Measurements from ENCODE around the gene KCNMA1.

Gene KCNMA1

GRCh38 chr10:77518241-77518909 is 119.2 kb downstream of the KCNMA1 start:
- in situ Hi-C loops (cut with HindIII; ENCODE audit: low sequenced_read_pairs): no loop called here

DNA sequence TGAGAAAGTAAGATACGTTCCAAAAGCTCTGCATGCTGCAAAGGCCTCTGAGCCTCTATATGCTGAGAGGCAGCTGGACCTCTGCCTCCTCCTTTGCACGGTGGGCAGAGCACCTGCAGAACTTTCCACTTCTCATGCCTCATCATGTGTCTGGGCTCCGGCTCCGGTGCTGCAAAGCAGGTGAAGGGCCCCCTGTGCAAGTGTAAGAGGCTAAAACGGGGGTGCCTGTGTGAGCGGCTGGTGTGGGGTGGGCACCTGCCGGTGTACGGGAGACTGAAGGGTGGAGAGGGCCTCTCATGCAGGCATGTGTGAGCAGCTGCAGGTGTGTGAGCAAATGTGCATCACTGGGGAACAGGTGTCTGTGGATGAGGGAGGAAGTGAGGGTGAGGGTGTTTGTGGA is 121.0 kb downstream of the KCNMA1 start:
- in situ Hi-C loops (cut with HindIII; ENCODE audit: low sequenced_read_pairs): no loop called here

- in situ Hi-C loops (cut with HindIII; ENCODE audit: low sequenced_read_pairs): no loop called here
These were observed 122.7 kb downstream of the KCNMA1 start for GRCh38 chr10:77514870-77515269.

DNA sequence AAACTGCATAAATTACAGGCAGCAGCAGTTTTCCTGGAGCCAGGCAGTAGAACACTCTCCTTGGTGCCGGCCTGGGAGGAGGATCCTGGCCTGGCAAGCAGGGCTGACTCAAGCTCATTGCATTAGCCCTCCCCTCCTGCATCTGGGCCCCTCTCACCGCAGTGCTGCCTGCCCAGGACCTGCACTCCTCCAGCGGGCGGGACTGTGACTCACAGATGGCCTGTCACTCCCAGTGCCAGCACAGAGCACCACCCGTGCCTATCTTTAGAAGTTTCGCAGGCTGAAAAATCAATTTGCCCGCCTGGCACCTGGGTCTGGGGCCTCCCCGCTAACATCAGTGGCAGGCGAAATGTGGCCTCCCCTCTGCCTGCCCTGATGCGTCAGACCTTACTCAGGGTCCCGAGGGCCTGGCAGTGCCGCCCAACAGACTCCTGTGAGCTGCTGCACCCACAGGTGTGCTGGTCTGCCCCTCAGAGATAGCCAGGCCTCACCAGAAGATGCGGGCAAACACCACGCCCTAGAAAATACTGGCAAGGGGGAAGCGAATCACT is 123.8 kb downstream of the KCNMA1 start:
- in situ Hi-C loops (cut with HindIII; ENCODE audit: low sequenced_read_pairs): no loop called here

- in situ Hi-C loops (cut with HindIII; ENCODE audit: low sequenced_read_pairs): no loop called here
These were observed 124.4 kb downstream of the KCNMA1 start for GRCh38 chr10:77513220-77513619.

DNA sequence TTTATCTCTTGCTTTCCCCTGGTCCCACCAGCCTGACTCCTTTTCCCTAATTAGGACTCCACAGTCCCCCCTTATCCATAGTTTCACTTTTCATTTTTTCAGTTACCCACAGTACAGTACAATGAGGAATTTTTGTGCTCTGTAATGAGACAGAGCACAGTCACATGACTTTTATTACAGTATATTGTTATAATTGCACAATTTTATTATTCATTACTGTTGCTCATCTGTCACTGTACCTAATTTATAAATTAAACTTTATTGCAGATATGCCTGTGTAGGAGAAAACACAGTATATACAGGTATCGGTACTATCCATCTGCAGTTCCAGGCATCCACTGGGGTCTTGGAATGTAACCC is 125.4 kb downstream of the KCNMA1 start:
- in situ Hi-C loops (cut with HindIII; ENCODE audit: low sequenced_read_pairs): no loop called here

DNA sequence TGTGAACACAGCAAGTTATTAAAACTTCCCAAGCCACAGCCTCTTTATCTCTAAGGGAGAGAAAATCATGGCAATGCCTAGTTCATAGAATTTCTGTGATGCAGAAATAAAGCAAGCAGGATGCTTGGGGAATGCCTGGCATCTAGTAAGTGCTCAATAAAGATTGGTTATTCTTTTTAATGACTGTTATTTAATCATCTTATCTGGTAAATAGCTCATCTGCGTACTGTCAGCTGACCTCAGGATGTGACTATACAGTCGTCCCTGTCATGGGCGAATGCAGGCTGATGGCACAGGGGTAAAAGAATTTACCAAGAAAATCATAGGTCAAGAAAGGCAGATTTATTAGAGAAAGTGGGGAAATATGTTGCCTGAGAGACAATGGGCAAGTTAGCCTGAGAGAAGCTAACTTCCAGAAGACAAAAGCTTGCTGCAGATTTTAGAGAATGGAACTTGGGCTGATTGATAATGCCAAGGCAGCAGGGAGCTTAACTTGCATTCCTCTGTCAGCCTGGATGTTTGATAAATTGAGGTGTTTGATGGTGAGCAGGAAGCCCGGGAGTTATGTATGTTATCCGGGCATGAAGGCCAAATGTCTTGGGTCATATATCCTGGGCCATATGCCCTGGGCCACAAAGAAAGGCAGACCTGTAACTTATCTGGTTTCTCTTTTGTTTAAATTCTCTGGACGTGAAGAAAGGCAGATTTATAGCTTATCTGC is 126.0 kb downstream of the KCNMA1 start:
- in situ Hi-C loops (cut with HindIII; ENCODE audit: low sequenced_read_pairs): no loop called here

- in situ Hi-C loops (cut with HindIII; ENCODE audit: low sequenced_read_pairs): no loop called here
These were observed 126.9 kb downstream of the KCNMA1 start for GRCh38 chr10:77510695-77511094.

- in situ Hi-C loops (cut with HindIII; ENCODE audit: low sequenced_read_pairs): no loop called here
These were observed 127.3 kb downstream of the KCNMA1 start for GRCh38 chr10:77510294-77510693.

DNA sequence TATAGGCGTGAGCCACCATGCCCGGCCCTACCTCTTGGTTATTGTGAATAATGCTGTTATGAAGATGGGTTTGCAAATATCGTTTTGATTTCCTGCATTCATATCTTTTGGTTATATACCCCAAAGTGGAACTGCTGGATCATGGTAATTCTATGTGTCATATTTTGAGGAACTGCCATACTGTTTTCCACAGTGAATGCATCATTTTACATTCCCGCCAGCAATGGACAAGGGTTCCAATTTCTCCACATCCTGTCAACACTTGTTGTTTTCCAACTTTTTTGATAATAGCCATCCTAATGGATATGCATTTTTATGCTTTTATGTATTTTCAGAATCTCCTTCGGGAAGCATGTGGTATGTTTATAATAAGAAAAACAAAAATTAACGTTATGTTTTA is 128.2 kb downstream of the KCNMA1 start:
- in situ Hi-C loops (cut with HindIII; ENCODE audit: low sequenced_read_pairs): no loop called here

DNA sequence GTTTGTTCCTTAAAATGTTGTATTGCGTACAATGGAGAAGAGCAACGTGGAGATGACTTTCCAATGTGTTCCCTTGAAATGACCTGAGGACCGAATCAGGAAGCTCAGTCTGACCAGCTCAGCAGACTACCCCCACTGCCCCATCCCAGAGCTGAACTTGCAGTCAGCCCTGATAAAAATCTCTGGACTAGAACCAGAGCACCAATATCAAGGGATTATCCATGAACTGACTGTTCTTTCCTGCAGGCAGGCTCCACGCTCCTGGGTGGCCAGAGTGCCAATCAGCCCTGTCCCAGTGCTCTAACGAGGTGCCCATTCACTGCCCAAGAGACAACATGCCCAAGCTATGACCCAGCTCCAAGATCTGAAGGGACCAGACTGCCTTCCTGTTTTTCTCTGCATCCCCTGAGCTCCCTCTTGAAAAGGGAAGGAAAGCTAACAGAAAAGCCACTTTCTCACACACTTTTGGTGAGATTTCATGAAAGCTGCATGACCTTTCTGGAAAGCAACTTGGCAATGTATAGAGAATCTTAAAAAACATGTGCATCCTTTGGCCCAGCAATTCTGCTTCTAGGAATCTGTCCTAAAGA is 130.2 kb downstream of the KCNMA1 start:
- in situ Hi-C loops (cut with HindIII; ENCODE audit: low sequenced_read_pairs): no loop called here

- in situ Hi-C loops (cut with HindIII; ENCODE audit: low sequenced_read_pairs): no loop called here
These were observed 130.9 kb downstream of the KCNMA1 start for GRCh38 chr10:77506517-77507200.

- in situ Hi-C loops (cut with HindIII; ENCODE audit: low sequenced_read_pairs): no loop called here
These were observed 131.9 kb downstream of the KCNMA1 start for GRCh38 chr10:77505431-77506334.

- in situ Hi-C loops (cut with HindIII; ENCODE audit: low sequenced_read_pairs): no loop called here
These were observed 132.7 kb downstream of the KCNMA1 start for GRCh38 chr10:77504873-77505257.

DNA sequence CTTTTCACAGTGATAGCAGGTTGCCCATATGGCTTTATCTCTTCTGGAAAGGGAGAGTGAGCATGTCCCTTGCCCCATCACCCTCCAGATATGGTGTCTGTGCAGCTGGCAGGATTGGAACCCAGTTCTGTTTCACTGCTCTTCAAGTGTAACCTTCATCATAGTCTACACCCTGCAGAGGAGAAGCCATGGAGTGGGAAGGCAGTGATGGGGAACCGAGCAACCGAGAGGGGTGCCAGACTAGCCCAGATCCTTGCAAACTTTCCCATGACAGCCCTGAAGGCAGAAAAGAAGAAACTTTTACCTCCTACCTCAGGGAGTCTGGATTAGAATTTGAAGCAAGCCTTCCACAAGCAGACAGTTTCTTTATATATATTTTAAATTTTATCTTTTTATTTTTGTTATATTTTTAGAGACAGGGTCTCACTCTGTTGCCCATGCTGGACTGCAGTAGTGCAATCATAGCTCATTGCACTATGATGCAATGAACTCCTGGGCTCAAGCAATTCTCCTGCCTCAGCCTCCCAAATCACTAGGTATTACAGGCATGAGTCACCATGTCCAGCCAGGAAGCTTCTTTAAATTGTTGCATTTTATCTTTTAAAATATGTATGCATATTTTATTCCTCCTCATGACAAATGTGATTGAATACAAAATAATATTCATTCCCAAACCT is 133.3 kb downstream of the KCNMA1 start:
- in situ Hi-C loops (cut with HindIII; ENCODE audit: low sequenced_read_pairs): no loop called here

DNA sequence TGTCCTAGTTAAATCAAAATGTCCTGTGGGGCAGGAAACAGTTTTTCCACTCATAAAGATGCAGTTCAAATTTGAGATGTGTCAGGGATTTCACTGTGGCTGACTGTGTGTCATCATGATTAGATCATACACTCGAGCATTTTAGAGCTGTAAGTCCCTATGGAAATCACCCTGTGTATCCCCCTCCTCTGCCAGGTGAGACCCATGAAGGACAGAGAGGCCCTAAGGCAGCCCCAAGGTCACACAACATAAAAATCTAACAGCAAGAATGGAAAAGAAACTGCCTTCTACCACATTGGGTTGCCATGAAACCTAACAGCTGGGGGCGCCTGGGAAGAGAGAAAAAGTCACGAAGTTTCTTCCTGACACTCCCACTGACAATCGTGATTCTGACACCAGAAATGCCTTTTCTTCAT is 135.8 kb downstream of the KCNMA1 start:
- in situ Hi-C loops (cut with HindIII; ENCODE audit: low sequenced_read_pairs): no loop called here

DNA sequence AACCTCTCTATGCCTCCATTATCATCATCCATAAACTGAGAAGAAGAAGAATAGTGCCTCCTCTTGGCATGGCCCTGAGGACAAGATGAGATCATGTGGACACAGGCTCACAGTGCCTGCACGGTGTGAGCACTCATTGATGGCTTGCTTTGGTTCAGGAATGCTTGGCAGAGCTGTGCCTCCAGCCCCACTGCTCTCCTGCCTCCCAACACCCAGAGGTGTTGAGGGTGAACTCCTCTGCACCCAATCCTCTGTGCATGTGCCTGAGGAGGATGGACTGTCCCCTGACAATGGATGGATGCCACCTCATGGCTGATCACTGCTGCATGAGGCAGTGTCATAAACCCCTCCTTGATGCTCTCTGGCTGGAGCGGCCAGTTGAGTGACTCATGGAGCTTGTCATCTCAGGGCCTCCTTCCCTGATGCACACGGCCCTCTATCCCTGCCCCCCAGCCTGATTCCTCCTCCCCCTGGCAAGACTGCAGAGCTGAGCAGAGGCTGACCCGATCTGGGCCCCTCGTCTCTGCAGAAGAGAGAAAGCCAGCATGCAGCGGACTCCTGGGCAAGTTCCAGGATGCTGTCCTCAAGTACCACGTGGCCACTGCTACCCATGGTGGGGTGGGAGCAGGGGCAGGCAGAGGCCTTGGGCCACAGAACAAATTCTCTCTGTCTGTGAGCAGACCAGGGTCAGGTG is 136.3 kb downstream of the KCNMA1 start:
- in situ Hi-C loops (cut with HindIII; ENCODE audit: low sequenced_read_pairs): no loop called here

GRCh38 chr10:77500754-77501151 is 136.9 kb downstream of the KCNMA1 start:
- in situ Hi-C loops (cut with HindIII; ENCODE audit: low sequenced_read_pairs): no loop called here

DNA sequence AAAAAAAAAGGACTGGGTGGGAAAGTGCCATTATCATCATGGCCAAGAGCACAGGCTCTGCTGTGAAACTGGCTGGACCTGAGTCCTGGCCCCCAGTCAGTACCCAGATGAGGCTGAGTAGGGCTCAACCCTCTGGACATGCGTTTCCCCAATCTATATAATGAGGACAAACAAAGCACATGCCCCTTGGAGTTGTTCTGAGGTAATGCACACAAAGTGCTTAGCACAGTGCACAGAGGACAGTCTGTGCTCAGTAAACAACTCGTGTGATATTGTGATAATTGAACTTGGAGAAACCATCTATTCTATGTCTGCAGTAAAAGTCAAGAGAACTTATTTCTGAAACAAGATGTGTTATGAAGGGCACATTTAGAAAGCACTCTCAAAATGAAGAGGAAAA is 138.8 kb downstream of the KCNMA1 start:
- in situ Hi-C loops (cut with HindIII; ENCODE audit: low sequenced_read_pairs): no loop called here
